GM21367 (cell line): ENCODE results near the gene ROR2.
A peak's percentile ranks its signal among the peaks of the same experiment; 100 is the strongest.

Experiments
- ATAC-seq: cut with Tn5 transposase; IDR thresholded peaks from one replicate; pipeline ENCODE4 v1.9.1; 2021; ENCODE audit not compliant: unreplicated experiment

The ROR2 gene

DNA sequence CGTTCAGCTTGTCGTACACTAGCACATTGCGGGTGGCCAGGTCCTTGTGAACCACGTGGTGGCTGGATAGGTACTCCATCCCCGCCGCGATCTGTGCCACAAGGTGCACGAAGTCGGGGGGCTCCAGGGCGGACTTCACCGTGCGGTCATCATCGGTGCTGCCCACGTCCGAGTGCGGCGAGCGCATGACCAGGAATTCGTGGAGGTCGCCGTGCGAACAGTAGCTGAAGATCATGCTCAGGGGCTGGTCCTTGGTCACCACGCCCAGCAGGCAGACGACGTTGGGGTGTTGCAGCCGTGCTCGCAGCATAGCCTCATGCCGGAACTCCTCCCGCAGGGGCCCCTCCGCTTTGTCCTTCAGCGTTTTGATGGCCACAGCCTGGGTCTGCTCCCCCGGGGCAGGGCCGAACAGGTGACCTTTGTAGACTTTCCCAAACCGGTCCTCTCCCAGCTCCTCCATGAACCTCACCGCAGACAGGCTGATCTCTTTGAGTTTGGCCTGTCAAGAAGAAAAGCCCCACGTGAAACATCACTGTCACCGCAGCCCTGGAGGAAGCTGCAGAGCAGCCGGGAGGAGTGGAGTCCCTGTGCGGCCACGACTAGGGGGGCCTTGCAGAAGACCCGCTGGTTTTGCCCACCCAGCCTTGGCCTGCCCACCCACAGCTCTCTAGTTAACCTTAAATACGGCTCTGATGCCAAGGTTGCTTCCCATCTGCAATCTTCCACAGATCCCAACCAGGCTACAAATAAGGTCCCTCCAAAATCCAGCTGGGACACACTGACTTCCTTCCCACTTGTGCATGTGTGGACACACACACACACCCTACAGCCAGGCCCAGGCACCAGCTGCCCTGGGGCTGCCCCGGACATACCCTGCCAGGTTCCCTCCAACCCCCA lies 225.2 kb downstream of the ROR2 start:
- no peak for ATAC-seq

DNA sequence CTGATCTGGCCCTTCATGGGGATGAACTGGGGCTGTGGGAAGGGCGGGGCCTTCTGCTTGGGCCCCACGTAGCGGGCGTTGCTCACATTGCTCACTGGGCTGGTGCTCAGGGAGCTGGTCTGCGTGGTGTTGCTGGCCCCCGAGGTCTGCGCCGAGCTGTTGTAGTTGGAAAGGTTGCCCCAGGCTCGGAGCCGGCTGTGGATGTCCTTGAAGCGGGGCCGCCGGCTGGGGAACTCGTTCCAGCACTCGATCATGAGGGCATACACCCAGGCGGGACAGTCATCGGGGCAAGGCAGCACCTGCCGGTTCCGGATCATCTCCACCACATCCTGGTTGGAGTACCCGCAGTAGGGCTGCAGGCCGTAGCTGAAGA lies 226.0 kb downstream of the ROR2 start:
- ATAC-seq: no peak

DNA sequence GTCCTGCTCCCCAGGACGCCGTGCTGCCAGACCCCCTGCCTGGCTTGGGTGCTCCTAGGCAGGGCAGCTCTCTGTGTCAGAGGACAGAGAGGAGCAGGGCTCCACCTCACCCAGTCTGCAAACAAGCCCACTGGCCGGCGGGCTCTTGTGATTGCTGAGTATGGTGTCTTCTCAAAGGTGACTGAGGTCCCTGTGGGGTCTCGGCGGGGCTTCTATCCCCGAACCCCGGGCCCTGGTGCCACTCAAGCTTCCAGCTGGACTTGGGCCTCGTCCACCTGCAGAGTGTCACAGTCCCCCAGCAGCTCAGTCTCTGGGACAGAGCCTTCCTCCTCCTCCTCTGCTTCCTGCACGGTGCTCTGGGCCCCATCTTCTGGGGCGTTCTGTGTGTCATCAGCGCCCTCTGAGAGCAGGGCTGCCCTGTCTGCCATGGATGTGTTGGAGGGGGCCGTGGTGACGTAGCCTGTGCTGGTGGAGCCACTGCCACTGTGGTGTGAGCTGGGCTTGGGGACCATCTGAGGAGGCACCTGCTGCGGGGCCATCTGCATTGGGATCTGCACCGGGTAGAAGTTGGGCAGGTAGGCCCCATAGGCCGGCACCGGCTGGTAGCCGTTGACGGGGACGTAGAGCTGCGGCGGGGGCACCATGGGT lies 226.5 kb downstream of the ROR2 start:
- ATAC-seq: no peak

- ATAC-seq: no peak
Measured at GRCh38 chr9:91720751-91721705, 229.0 kb downstream of the ROR2 start.

DNA sequence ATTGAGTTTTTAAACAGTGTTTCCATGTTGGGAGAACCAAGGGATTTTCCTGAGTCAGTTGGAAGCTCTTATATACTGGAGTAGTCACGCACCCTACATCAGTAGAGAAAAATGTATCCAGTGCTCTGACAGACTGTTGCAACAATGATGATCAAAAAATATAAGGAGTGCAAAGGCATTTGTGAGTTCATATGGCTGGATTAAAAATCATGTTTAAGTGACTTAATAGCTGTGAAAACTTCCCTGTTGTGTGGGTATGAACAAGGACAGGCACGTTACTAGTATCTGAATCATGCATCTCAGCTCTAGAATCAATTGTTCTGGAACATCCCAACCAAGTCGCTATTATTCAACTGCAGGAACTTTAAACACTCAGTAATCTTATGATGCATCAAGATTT lies 229.7 kb downstream of the ROR2 start:
- no peak for ATAC-seq

- no peak for ATAC-seq
Measured at GRCh38 chr9:91718071-91718470, 232.0 kb downstream of the ROR2 start.

DNA sequence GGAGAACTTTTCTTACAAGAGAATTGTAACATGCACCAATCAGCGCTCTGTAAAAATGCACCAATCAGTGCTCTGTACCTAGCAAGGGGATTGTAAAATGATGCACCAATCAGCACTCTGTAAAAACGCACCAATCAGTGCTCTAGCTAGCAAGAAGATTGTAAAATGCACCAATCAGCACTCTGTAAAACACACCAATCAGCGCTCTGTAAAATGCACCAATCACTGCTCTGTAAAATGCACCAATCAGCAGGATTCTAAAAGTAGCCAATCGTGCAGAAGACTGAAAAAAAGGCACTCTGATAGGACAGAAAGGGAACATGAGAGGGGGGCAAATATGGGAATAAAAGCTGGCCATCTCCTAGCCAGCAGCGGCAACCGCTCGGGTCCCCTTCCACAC lies 233.2 kb downstream of the ROR2 start:
- no peak for ATAC-seq

GRCh38 chr9:91716239-91716638 lies 233.8 kb downstream of the ROR2 start:
- ATAC-seq: no peak

DNA sequence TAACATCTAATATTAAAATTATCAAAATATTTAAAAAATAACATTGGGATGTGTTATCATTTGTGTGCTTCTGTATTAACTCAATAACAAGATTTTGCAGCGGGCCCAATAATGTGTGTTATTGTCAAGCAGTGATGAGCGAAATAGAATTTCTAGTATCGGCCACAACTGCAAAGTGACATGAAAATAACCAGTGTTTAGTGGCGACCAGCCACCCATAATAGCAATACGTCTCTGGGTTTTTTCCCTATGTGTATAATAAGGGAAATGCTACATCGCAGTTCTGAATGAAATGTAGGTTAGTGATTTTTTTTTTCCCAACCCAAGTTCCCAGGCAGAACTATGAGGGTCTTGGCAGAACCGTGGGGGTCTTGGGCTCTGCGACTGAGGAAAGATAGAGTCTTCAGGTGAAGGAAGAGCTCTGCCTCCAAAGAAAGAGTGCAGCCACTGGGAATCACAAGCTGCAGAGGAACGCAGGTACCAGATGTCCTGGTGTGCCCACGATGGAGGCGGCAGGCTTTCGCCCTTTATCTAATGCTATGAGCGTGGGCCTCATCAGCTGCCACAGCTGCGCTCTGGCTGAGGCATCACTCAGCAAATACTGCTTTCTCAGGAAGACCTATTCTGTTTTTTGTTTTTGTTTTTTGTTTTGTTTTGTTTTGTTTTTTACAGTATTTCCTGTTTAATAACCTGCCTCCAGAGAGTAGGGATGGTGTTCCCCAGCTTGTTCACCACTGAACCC lies 235.0 kb downstream of the ROR2 start:
- ATAC-seq: no peak

DNA sequence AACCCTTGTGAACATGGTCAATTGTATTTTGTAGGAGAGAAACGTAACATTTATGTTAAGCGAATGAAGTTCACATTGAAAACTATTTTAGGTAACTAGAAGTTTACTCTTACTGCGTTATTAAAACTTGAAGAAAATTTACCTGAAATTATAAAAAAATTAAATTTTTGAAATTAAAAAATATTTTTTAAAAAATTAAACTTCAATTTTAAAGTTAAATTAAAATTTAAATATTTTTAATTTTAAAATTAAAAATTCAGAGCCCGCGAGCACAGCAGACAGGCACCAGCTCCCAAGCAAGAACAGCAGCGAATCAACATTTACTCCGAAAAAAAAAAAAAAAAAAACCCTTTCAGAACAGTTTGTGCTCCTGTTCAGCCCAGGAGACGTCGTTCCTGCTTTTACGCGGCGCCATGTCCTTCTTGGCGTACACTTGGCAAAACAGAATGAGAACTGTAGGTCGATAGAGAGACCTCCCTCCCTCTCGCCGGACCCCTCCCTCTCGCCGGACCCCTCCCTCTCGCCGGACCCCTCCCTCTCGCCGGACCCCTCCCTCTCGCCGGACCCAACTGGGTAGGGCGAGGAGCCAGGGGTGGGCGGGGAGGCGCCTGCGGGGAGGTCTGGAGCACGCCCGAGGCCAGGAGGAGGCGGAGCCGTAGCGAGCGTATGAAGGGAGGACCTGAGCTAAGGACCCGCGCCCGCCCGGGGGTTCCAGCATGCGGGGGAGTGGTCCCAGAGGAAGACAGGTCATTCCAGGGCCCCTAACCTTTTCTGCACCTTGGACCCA lies 235.8 kb downstream of the ROR2 start:
- ATAC-seq: no peak

DNA sequence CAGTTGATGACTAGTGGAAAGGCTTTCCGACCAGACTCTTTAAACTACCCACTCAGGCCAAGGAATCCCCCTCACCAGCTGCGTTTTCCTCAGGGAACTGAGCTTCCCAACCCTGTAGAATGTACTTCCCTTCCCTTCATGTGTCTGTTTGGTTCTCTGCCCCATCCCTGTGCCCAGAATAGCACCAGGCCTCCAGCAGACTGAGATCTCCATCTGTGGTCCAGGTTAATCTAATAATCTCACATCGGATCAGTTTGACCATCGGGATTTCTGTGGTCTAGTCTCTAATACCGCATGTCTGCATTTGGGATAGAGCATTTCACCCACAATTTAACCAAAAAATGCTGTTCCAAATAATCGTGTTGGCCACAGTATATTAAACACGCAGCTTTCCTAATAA lies 237.2 kb downstream of the ROR2 start:
- no peak for ATAC-seq

GRCh38 chr9:91711755-91712601 lies 238.1 kb downstream of the ROR2 start:
- ATAC-seq: peak; percentile 88

GRCh38 chr9:91710158-91710557 lies 239.9 kb downstream of the ROR2 start:
- ATAC-seq: no peak

DNA sequence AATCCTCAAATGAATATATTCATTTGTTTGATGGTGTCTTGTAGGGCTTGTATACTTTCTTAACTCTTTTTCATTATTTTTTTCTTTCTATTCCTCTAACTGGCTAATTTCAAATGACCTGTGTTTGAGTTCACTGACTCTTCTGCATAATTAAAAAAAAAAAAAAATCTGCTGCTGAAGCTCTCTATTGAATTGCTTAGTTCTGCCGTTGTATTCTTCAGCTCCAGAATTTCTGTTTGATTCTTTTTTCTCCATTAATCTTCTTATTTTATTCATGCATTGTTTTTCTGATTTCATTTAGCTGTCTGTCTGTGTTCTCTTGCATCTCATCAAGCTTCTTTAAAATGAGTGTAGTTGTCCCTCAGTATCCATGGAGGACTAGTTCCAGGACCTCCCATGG lies 244.6 kb downstream of the ROR2 start:
- no peak for ATAC-seq

- no peak for ATAC-seq
Measured at GRCh38 chr9:91700475-91700874, 249.6 kb downstream of the ROR2 start.

- no peak for ATAC-seq
Measured at GRCh38 chr9:91698266-91698665, 251.8 kb downstream of the ROR2 start.

- no peak for ATAC-seq
Measured at GRCh38 chr9:91697201-91697600, 252.8 kb downstream of the ROR2 start.

GRCh38 chr9:91694081-91694870 lies 255.8 kb downstream of the ROR2 start:
- ATAC-seq: no peak
